GM21367 (cell line): Measurements from ENCODE around the gene THEM4.
"Not testable (repeated sequence)": the region's sequence is repeated elsewhere in the genome, so short reads cannot be mapped to it uniquely, and the experiment has no call there.

Experiments used
- ATAC-seq: cut with Tn5 transposase; IDR thresholded peaks from one replicate; pipeline ENCODE4 v1.9.1; 2021; ENCODE audit not compliant: unreplicated experiment

The THEM4 gene

DNA sequence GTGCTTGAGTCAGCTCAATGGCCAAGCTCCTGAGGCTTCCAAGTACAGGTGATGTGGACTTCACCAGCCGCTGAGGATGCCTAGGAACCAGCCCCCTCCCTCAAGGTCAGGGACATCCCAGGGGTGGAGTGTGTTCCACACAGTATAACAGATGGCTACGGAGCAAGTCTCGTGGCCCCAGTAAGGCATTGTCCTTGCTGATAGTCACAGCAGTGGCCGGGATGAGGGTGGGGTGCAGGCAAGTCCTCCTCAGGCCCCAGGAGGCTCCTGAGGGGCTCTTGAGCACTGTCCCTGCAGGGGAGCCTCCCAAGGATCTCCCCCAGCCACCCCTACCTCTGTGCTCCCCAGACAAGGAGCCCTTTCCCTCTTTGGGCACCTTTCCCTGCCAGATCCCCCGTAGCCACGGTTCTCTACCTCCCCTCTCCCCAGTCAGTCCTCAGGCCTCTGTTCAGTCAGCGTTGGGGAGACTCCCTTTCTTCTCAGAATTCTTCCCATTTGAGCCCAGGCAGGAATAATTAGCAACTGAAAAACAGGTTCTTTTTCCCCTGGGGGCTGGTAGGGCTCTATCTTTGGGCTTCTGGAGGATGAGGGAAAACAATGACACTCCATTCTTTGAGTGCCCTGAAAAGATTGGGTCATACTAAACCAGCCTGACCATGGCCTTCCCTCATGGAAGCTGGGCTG, 48.7 kb downstream of the THEM4 start:
- no peak for ATAC-seq

DNA sequence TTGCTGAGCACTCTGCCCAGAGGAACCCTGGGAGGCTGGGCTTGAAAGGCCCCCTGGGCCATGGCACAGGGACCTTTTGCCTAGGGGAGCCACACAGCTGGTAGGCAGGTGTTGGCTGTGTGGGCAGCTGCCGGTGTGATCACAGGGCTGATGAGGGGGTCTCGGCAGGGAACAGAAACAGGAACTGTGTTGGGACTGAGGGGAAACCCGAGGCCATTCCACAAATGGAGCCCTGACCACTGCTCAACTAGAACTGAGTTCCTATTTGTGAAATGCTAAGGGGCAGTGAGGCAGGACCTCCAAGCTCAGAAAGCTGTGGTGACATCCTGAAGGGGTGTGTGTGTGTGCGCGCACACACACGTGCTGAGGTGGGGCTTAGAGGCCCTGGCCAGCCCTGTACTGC, 49.4 kb downstream of the THEM4 start:
- ATAC-seq, result no peak

DNA sequence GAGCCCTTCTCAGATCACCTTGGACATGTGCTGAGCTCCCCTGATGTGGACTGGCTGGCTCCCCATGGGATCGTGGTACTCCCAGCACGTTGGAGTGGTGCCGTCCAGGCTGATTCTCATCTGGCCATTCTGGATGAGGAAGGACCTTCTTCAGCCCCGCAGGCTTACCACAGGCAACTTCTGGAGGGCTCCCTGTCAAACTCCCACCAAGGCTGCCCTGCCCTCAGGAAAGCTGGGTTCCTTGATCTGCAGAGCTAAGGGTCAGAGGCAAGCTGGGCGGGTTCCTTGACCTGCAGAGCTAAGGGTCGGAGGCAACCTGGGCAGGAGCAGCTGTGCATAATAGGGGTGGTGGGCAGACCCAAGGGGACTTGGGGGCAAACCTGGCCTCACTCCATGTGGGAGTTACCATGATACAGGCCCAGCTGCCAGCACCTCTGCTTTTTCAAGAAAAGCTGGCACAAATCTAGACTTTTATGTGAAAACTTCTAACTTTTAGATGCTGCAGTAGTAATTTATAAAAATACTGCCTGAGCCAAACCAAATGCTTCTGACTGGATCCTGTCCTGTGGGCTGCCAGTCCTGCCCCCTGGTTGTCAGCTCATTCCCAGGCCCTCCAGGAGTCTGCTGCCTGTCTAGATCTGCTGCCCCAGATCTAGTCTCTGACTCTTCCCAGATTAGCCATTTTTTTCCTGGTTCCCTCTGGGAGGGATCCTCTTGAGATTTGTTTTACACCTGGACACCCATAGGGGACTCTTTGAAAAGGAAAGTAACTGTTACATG, 50.2 kb downstream of the THEM4 start:
- no peak for ATAC-seq

DNA sequence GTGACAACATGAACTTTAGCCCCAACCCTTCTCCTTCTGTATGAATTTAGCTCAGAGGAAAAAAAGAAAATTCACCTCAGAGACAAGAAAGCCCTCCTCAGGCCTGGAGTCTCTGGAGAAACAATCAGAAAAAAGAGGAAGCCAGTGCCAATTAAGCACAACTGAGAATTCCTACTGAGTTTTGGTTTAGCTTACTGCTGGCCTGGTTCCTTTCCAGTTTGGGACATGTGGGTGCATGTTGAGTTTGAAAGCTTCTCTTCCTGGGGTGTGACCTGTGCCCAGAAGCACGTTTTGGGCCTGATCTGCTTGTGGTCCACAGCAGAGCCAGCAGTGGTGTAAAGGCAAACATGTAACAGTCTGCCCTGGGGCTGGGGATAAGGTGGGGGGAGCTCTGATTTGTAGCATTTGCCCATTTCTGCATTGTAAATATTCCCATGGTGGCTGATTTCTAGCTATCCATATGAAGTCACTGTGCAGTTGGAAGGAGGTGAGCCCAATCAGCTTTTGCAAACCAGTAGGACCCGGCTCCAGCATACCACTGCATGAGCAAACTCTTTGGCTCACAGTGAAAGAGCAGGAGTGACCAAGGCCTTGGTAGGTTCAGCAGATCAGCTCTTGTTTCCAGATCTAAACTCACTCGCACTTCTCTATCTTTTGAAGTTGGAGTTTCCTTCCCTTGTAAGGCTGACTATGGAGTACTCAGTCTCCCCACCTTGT, 51.1 kb downstream of the THEM4 start:
- no peak for ATAC-seq

DNA sequence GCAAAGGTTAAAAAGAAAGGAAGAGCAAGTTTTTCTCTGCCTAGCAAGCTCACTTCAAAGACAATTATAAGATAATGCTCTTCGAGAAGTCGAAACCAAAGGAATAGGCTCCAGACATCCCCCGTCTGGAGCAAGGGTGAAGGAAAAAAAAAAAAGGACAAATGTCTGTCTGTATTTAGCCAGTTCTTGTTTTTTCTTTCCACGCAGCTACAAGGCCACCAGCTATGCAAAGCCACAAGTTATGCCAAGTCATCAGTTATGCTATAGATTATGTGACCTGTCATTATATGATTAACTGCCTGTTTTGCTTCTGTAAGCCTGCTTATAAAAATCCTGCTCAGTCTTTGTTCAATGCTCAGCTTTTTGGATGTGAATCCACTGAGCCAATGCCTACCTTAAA, 53.4 kb downstream of the THEM4 start:
- no peak for ATAC-seq

DNA sequence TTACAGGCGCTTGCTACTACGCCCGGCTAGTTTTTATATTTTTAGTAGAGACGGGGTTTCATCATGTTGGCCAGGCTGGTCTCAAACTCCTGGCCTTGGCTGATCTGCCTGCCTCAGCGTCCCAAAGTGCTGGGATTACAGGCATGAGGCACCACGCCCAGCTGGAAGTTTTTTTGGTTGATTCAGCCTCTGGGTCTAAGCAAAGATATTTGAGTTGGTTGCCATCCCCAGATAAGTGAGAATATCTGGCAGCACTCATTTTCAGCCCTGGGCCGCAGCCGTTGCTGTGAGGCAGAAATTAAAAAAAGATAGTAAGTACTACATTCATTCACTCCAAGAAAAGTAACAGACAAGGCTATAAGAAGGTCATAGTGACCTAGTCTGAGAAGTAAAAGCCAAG, 53.8 kb downstream of the THEM4 start:
- ATAC-seq, result not testable (repeated sequence)

DNA sequence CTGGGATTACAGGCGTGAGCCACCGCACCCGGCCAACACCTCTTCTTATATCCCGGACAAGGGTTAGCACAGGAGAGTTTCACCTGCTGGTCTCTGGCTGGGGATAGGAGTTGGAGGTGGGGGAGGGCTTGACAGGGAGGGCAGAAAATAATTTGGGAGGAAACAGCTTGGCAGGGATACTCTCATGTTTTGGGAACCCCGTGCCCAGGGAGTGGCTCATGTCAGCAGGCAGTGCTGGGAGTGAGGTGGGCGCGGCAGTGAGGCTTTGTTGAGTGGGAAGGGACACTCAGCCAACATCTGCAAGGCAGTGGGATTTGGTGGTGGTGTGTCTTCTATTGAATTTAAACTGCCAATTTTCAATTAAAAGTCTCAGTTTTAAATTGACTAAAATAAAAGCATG, 54.7 kb downstream of the THEM4 start:
- no peak for ATAC-seq

DNA sequence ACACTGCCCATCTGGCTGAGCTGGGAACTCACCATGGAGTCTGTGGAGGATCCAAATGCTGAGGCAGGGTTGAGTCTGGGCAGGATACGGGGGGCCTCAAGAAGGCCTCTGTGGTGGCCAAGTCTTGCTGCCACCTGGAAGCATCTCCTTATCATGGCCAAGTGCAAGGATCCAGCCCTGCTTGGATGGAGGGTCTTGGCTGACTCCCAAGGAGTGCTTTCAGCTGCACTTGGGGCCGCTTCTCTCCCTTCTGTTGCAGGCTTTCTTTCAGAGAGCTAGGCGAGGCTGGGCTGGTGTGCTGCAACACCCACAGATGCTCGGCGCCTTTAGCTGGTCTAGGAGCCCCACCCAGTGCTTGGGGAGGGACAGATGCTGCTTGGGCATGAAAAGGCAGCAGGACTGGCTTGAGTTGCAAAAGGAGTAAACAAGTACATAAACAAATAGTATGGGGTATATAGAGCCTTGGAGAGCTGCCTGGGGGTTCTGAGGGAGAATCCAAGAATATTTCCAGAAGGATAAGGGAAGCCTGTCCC, 55.8 kb downstream of the THEM4 start, which contains the start of gene THEM5:
TSS of gene THEM5 (minus strand) at position 302 of the 533 bp plus-strand sequence. CDS start at position 155, 147 bp downstream.
- ATAC-seq, result no peak

DNA sequence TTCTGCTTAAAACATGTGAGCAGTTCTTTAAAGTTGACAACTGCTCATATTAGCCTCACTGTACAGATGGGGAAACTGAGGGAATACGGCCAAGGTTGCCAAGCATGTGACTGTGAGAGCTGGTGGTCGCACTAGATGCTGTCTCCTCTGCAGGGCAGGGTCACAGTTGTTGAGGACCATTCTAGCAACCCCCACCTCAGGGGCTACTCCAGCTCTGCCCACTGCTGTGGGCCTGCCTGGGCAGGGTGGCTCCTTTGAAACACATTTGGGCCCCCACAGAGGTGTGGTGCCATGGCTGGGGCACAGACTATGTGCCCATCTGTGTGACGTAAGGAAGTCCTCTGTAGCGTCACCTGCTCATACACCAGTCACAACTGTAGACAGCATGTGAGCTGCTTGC, 56.6 kb downstream of the THEM4 start:
- no peak for ATAC-seq

DNA sequence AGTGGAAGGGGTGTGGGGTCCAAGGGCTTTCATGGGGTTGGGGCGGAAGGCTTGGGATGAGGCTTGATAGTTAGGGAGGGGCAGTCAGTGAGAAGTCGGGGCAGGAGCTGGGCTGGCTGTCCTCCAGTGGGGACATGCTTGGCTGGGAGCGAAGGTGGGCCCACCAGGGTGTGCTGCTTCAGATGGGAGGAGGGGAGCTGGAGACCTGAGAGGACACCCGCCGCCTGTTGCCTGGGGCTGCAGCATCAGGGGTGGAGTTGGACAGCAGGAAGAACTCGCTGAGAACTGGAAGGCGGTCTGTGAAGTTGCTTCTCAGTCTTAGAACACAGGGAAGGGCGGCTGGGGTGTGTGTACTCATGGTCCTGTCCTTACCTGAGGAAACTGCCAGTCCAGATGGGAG, 57.4 kb downstream of the THEM4 start:
- ATAC-seq, result no peak

DNA sequence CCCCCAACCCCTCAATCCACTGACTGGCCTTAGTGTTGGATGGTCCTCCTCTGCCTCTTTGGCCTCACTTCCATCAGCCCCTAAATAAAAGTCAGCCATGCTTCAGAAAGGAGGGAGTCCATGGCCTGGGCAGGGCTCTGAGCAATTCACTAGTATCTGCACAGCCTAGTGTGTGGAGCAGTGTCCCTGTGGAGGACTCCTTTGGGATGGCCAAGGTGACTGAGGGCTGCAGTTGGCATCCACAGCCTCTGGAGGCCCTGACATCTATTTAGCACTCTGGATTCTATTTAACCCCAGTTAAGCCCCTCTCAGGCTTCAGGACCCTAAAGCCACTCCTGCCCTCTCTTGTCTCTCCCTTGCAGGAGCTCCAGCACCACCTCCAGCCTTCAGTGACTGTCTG, 59.4 kb downstream of the THEM4 start:
- ATAC-seq, result no peak

DNA sequence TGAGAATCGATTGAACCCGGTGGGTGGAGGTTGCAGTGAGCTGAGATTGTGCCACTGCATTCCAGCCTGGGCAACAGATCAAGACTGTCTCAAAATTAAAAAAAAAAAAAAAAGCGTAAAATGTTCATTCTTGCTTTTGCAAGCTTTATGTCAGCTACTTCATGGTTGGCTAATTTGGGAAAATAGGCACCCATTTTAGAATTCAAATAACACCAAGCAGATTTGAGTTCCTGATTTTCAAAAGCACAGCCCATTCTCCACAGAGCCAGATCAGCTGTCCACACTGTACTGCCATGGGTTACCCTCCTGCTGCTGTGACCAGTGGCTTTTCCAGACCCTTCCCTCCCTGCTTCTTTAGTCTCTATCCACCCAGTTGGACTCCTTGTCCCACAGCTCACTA, 60.2 kb downstream of the THEM4 start:
- no peak for ATAC-seq

DNA sequence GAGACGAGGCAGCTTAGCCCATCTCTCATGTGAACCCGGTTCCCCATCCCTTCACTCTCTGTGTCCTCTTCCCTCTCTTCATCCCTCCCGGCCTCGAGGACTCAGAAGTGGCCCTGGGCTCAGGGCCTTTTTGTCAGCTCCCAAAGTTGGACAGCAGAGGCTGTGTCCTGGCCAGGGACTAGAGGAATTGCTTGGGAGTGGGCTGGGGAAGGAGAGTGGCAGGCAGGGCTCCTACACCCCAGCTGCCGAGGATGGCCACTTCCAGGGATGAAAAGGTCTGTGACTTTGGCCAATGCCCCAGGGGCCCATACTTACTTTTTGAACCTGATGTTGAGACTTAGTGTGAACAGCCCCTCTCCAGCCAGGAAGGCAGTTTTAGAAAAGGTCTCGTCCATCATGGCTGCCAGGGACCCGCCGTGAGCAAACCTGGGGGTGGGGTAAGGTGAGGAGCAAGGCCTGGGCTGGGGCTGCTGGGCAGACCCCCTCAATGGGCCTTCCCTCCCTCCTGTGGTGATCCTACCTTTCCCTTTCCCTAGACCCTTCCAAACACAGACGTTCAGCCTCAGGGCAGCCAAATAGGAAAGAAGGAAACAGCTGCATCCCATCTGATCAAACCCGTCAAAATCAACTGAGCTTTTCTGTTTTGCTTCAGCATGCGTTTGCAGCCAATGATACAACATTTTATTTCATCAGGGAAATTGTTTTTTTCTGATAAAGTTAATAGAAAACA, 61.3 kb downstream of the THEM4 start:
- no peak for ATAC-seq

DNA sequence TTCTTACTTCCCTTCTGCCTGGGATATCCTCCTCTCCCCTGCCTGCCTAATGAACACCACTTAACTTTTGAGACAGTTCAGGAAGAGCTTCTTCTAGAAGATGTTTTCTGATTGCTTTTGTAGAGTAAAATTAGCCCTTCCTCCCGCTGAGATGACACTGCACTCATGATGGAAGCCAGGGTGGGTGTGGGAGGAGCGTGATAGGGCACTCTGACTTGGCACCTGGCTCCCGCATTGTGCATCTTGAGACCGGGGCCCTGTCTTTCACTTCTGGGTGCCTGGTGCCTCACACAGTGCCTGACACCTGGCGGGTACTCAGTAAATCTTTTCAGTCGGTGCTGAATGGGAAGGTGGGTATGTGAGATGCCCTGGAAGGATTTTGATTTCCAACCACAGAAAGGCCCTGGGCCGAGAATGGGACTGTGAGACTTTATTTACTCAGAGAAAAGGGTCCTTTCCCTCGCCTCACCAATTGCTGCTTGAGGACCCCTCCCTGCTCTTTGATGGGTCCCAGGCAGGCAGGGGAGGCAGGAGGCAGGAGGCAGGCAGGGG, 62.5 kb downstream of the THEM4 start:
- no peak for ATAC-seq

DNA sequence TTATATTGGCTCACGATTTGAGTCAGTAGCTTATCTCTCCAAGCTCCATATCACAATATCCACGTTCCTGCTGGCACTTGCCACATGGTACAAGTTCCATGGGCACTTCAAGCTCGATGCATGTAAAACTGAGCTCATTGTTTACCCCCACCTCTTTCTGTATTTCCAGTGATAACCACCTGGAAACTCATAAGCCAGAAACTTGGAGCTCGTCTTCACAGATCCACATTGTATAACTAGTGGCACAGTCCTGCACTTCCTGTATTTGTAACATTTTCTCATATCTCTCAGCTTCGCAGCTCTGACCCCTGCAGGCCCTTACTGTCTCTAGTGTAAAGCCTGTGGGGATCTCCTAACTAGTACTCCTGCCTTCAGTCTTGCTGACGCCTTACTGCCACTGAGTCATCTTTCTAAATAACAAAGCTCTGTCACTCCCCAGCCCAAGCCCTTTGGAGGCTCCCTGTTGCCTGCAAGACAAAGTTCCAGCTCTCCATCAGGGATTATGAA, 63.2 kb downstream of the THEM4 start:
- ATAC-seq, result no peak

DNA sequence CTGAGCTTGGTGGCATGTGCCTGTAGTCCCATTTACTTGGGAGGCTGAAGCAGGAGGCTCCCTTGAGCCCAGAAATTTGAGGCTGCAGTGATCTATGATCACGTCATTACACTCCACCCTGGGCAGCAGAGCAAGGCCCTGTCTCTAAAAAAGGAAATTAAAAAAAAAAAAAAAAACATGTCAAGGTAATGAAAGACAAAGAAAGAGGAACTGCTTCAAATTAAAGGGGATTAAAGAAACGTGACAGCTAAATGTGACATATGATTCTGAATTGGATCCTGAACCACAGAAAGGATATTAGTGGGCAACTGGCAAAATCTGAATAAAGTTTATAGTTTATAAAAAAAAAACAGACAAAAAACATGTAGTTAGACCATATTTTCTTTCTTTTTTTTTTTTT, 65.9 kb downstream of the THEM4 start:
- ATAC-seq, result no peak

DNA sequence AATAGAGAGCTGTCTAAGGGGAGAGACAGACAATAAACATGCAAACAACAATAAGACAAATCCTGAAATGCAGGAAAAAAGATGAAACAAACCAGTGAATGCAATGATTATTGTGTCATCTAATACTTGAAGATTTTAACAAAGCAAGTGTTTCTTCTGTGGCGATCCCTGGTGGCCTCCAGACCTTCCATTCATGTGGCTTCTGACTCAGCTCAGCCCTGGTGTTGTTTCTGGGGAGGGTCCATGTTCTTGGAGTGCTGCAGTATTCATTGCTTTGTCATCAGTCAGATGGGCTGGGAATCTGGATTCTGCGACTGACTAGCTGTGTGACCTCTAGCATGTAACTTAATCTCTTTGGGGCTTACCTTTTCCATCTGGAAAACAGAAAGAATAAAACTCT, 68.2 kb downstream of the THEM4 start:
- no peak for ATAC-seq

DNA sequence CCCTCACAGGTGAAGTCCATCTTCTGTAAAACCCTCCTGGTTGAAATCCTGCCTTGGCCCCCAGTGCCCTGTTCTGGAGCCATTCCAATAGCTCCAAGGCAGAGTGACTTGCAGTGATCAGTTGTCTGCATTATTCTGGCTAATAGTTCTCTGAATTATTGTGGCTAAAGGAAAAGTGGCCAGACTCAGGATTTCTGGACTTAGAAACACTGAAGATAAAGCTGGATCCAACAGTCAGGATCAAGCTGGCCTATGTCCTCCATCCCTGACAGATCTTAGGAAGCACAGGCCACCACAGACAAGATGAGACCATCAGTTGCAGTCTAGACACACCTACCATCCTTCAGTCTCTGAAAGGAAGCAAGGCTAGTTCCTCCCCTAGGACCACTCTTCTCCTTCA, 68.9 kb downstream of the THEM4 start:
- no peak for ATAC-seq

DNA sequence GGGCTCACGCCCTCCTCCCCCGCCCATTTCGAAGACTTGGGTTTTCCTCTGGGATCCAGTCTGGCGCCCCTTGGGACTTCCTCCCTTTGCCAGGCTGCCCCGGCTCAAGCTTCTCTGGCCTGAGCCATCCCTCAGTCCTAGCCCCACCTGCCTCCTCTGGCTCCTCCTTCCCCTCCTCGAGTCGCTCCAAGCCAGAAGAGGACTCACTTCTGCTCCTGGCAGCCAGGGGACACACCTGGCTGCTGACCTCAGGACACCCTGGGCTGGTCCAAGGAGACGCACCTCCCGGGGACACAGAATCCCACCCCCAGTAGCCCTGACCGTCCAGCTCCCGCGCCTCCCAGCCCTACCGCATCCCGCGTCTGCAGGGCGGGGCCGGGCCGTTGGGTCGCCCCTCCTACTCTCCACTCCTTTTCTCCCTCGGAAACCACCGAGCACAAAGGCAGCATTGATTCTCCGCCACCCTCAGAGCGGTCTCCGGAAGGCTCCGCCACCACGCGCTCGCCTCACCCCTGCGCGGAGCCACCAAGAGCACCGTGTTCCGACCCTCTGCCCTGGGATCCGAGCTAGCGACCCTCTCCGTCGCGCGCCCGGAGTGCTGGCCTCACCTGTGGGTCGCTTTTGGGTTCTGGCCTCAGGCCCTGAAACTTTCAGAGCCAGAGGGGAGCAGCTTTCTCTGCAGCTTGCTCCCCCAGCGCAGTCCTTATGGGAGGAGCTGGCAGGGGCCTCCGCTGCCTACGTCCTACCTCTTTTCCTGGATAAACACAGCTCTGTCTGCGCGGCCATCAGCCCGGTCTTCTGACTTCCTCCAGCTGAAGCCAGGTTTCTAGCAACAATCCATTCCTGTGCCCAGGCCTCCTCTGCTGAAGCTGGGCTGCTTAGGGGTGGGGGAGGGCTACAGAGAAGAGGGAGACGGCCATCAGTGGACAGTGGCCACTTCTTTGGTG, 69.6 kb downstream of the THEM4 start, which contains the start of gene C2CD4D:
TSS of gene C2CD4D (minus strand) at position 364 of the 947 bp plus-strand sequence. CDS start 831 bp downstream, outside the sequence.
- no peak for ATAC-seq
